Measurements from ENCODE around the gene CAMTA1.
"Not testable (repeated sequence)": the region's sequence is repeated elsewhere in the genome, so short reads cannot be mapped to it uniquely, and the experiment has no call there.

Gene CAMTA1

DNA sequence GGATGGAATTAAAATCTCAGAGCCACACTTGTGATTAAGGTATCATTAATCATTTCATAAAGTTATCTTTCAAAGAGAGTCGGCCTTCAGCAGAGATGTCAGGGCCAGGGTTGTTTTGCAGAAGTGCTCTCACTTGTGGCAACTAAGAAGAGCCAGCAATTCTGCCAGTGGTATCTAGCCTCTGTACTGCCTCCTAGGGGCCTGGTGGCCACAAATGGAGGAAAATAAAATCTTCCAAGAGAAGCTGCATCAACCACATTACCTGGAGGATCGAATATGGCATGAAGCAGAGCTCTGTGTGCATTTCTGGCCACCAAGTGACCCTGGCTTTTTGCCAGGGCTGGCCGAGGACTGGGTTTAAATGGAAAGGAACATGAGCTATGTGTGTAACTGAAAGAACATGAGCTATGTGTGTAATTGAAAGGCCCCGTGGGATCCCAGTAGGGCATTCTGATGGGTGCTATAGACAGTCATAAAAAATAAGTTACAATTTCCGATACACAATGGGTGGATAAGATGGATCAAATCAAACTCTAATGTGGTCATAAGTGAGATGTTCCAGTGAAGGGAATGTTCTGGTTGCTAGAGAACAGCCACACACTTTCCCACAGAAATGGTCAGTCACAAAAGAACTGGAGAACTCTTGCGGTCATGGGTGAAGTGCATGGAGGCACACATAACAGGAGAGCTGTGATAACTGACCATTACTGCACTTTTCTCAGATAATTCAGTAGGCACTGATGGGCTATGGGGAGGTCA is 335.8 kb downstream of the CAMTA1 start:
- DNase-seq = no peak

DNA sequence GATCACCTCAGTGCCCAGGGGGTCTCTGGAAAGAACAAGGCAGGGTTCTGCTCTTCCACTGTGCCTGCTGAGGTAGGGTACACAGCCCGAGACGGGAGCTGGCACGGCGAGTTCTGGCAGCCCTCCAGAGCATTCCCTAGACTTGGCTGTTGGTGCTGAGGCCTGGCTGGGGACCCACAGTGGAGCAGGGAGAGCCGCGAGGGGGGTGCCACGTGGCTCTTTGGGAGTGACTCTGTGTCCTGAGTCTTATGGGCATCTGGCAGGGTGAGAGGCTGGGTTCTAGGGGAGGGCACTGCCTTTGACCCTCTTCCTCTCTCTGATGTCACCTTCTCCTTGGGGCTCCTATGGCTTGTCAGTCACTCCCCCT is 336.4 kb downstream of the CAMTA1 start:
- DNase-seq = no peak

DNA sequence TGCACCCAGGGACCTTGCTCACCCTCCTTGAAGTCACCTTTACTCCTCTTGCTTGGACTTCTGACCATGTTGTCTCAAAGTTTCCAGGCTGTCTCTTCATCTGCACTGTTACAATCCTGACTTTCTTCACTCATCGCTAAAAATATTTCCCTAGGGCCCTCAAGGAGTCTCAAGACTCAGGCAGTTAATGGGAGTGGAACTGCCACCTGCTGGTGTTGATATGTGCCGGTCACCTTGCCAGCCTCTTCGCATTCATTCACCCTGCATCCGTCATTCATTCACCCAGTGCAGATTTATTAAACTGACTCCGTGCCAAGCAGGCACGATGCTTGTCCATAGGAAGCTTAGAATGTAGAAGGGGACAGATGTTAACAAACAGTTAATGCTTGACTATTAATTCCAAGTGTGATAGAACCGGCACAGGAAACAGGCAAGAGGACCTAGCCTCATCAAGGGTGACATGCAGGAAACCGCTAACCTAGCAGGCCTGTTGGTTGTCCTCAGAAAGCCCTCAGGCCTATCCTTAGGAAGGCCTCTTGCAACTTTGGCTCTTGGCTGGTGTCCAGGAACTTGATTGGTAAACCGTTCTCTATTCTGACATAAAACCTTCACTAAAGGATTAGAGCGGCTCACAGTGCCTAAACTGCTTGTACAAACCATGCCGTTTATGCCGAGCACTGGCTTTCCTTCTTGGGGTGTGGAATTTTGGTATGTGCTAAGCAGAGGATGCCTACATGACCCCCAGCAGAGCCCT is 342.2 kb downstream of the CAMTA1 start:
- no peak for DNase-seq

DNA sequence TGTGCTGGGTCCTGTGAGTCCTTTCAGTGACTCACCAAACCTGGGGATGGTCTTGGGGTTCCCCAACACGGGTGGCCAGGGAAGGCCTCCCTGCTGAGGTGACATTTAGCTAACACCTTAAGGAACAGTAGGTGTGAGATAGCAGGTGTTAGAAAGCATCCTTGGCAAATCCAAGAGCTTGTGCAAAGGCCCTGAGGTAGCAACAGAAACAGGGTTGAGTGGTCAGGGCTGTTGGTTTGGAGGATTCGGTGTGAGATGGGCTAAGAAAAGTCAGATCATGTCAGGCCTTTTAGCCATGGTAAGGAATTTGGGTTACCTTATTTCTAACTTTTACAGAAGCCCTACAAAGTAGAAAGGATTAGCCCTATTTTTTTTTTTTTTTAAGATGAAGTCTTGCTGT is 343.0 kb downstream of the CAMTA1 start:
- DNase-seq = no peak

DNA sequence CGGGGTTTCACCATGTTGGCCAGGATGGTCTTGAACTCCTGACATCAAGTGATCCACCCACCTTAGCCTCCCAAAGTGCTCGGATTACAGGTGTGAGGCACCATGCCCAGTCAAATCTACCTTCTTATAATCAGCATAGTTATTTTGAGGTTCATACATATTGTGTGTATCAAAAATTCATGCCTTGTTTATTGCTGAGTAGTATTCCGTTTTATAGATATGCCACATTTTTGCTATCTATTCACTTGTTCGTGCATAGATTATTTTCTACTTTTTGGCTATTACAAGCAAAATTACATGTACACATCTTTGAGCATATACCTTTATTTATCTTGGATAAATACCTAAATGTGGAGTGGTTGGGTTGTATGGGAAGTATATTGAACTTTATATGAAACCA is 344.9 kb downstream of the CAMTA1 start:
- no peak for DNase-seq

DNA sequence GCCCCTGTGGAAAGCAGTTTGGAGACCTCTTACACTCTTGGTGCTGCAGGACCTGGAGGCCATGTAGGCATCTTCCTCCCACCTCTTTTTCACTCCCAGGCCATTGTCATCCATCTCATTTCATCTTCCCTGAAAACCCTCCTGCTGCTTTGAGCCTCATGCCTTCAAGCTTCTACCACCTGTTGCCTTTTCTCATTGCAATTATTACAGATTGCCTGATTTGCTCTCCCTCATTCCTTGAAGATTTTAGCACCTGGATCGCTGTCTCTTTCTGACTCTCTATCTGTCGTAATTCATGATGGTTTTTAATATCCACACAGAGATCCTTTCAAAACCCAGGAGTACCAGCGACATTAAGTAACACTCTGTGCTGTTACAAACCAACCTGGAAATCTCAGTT is 350.2 kb downstream of the CAMTA1 start:
- no peak for DNase-seq

DNA sequence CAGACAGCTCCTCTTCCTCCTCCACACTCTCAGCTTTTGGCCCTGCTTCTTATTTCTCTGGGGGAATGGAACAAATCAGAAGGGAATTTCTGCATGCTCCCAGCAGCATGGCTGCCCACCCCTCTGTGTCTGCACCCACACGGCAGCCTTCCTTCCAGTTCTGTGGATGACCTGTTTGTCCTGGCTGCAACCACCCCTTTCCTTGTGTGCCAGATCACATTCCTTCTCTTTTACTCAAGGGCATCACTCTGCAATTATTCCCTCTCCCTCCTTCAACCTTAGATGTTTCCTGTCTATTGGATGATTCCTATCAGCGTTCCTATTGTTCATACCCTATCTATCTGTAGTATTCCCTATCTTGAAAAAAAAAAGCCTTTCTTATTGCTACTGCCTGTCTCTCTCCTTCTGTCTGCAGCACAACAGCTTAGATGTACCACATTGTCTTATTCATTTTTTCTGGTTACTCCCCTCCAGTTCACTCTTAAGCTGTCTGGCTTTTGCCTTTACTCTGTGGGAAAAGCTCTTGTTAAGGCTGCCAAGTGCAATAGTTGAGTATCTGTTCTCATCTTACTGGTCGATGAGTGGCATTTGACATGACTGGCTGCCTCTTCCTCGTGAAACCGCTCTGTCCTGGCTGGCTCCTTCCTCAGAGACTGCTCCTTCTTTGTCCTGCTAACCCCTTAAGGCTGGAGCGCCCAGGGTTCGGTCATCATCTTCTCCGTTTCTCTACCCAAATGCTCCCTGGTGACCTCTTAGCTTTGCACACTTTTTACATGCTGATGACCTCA is 351.1 kb downstream of the CAMTA1 start:
- DNase-seq = no peak

DNA sequence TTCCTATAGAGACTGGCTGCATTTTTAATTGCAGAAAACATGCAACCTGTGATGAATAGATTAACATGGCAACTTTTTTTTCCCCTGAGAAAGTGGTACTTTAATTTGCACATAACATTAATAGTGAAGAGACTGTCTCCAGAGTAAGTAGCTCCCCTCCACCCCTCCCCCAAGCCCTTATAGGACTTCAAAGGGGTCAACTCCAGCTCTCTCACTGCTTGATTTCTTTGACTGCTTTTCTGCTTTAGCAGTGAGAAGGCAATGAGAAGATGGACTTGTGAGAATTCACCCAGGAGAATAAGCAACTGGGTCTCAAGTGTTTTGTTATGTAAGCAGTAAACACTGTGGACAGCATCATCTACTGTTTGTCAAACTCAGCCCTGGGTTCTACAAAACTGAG is 355.0 kb downstream of the CAMTA1 start:
- no peak for DNase-seq

DNA sequence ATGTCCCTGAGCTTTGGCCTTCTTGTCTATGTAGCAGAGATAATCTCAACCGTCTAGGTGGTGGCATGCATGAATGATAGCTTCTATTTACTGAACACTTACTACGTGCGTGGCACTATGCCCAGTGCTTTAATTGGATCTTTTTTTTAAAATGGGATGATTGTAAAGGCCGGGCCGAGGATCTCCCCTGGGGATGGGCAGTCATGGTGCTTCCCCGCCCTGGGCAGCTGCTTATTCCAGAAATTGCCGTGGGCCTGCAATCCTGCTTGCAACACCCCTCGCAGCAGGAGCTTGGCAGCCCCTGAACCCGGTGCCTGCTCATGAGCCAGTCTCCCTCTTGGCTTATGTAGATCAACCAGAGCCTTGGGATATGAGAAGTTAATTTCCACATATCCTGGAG is 360.7 kb downstream of the CAMTA1 start:
- no peak for DNase-seq

DNA sequence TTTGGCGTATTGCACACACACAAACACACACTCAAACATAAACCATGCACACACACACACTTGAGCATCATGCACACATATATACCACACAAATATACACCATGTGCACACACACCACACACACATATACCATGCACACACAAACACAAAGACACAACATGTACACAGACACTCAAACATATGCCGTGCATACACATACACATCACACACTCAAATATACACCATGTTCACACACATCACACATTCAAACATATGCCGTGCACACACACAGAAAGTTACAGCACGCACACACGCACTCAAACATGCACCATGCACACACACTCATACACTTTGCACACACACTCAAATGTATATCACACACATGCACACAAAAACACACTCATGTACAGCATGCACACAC is 361.5 kb downstream of the CAMTA1 start:
- DNase-seq = no peak

DNA sequence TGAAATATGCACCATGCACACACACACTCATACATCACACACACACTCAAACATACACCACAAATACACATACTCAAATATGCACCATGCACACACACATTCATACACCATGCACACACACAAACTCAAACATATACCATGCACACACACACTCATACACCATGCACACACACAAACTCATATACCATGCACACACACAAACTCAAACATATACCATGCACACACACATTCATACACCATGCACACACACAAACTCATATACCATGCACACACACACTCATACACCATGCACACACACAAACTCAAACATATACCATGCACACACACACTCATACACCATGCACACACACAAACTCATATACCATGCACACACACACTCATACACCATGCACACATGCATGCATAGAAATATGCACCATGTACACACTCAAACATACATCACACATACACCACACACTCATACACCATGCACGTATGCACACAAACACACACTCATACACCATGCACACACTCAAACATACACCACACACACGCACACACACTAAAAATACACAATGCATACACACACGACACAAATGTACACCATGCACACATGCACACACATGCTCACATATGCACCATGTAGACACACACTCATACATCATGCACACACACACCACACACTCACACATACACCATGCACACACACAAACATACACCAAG is 362.5 kb downstream of the CAMTA1 start:
- not testable (repeated sequence) for DNase-seq

DNA sequence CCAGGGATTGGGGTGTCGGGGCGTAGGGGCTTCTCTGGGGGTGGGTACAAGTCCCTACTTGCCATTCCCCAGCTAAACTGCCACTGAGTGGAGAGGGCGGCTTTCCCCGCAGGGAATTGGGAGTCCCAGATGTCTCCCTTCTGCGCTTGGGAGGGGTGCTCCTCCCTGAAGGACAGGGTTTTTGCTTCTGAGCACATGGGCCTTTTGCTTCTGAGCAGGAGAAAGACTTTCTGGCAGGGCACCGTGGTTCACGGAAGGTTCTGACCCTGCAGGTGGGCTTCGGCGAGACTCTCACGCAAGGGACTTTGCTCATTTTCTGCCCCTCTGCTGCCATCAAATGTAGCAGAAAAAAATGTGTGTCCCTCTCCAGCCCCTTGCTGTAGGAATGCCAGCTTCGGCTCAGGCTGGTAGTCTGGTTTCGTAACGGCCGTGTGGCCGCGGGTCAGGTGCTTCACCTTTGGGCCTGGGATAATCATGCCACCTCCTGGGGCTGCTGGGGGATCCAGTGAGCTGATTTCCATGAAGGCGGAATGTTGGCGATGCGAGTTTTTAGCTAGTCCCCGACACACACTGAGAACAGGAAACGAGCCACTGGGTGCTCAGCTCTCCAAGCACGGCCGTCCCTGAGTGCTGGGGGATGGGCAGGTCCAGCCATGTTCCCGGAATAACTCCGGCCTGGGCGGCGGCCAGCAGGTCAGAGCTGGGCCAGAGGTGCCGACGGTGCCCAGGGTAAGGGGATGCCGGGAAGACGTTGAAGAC is 364.0 kb downstream of the CAMTA1 start:
- DNase-seq = no peak

DNA sequence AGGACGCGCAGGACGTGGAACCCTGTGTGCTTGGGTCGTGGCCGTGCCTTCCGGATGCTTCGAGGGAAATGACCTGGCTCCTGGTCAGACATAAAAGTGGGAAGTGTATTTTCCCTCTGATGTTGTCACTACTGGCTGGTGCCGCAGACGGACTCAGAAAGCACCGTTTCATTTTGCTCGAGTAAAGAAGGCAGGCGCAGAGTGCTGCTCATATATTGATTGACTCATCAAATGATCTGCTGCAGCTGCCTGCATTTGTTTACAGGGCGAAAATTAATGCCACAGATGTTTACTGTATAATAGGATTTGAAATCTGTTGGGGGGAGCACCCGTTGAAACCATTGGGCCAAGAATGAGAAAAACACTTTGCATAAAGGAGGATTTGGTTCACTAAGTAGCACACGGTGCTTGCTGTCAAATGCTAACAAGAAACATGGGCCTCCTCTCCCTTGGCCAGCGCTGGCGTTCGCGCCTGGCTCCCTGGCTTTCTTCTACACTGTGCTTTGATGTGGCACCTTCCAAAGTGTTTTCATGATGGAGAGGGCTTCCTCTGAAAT is 365.5 kb downstream of the CAMTA1 start:
- no peak for DNase-seq

DNA sequence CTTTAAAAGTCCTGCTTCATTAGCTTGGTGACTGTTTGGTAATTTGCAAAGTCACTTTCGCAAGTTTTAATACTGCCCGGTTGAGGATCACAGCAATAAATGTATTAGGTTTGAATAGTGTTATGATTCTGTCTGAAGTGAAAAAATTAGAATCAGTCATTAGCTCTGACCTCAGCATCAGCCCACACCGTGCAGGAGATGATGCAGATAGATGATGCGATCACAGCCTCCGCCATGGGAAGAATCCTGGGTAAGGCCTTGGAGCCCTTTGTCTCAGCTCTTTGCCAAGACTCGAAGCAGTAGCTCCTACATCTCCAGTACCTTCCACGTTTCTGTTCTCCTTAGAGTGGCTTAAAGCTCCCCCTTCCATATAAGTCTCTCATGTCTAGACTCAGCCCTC is 366.7 kb downstream of the CAMTA1 start:
- DNase-seq = no peak

DNA sequence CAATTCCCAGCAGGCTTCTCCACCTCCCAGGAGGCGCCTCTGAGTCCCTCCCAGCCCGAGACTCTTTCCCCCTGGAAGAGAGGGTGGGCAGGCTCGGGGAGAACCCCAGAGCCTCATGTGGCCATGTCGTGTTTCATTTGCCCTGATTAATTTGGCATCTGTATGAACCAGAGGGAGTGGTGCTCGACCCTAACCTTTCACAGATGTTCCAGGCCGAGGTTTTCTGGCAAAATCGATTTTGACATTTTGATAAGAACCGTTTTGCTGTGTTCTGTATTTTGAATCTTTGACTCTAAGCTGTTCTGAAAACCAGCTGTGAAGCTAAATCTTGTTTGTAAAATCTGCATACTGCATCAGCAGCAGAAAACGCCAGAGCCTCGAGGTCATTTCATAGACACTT is 367.4 kb downstream of the CAMTA1 start:
- DNase-seq = no peak

DNA sequence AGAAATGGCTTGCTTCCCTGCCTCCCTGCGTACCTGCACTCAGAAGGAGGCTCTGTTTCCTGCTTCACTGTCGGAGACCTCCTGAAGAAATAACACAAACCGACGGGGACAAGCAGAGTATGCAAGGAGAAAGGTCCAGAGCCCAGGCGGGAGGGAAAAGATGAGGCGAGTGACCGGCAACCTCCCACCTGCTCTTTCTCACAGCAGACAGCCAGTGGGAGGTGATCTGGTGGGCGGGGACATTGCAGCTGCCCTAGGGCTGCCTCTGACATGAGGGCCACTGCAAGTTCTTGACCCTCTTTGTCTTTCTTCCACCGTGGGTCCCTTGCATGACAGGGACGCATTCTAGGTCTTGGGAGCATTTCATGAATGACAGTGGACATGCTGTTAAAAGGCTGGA is 368.2 kb downstream of the CAMTA1 start:
- DNase-seq = no peak

DNA sequence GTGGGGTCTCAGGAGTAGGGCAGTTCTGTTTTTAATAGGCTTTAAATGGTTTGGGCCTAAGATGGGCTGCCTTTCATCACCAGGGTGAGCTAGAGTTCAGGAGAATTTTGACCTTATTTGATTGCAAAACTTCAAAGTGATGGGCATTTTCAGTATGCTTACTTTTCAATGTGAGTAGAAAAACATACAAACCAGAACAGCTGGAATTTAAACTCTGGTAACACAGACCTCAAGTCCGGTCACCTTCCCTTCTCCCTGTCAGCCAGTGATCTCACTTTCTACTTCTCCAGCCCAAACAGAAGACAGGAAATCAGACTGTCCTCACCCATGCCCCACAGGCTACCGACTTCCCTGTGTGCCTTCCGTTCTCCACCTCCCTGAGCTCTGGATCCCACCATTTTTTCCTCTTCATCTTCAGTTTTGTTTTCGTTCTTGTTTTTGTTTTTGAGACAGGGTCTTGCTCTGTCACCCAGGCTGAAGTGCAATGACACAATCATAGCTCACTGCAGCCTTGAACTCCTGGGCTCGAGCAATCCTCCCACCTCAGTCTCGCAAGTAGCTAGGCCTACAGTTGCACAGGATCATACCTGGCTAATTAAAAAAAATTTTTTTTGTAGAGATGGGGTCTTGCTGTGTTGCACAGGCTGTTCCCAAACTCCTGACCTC is 374.0 kb downstream of the CAMTA1 start:
- DNase-seq = no peak

DNA sequence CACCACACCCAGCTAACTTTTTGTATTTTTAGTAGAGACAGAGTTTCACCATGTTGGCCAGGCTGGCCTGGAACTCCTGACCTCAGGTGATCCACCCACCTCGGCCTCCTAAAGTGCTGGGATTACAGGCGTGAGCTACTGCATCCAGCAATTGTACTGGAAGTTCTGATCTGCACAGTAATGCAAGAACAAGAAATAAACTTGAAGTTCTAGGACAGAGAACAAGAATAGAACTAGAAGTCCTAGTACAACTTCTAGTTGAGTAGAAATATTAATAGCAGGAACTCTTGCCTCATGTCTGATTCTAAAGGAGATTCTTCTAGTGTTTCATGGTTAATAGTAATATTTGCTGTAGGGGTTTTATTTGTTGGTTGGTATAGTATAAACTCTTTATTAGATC is 383.3 kb downstream of the CAMTA1 start:
- not testable (repeated sequence) for DNase-seq

DNA sequence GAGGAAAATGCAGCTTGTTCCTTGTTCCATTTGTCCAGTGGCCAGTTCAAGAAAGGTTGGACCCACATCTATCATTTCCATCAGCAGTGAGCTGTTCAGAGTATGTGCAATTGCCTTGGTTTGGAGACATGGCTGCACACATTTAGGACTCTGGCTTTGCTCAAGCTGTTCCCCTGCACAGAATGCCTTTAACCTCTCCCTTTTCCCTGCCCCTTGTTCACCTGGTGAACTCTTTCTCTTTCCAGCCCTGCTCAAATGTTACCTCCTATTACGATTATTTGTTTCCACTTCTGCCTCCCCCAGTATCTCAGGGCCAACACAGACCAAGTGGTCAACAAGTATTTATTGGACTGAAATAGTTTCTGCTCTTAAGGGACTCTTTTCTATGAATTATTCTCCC is 385.9 kb downstream of the CAMTA1 start:
- DNase-seq = no peak

DNA sequence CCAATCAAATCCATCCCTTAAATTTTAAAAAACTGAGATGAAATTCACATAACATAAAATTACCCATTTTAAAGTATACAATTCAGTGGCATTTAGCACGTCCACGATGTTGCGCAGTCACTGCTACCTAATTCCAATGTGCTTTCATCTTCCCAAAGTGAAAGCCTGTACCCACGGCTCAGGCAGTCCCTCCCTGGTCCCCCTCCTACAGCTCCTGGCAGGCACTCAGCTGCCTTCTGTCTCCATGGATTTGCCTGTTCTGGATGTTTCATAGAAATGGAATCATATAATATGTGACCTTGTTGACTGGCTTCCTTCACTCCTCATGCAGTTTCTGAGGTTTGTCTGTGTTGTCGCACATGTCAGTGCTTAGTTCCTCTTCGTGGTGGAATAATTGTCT is 386.3 kb downstream of the CAMTA1 start:
- no peak for DNase-seq

DNA sequence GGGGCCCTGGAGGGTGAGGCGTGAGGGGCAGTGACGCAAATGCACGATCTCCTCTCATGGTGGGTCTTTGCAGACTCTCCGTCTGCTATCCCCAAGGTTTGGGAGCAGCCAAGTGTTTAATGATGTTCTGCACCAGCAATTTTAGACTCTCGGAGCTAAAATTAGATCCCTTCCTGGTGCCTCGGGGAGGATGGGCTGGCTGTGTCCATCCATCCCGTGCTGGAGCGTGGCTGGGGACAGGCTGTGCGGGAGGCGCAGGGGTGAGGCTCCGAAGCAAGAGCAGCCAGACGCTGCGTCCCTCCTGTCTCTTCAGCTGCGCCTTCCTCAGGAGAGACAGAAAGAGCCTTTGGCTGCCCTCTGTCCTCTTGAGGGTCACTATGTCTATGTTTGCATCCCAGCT is 387.6 kb downstream of the CAMTA1 start:
- DNase-seq = no peak

DNA sequence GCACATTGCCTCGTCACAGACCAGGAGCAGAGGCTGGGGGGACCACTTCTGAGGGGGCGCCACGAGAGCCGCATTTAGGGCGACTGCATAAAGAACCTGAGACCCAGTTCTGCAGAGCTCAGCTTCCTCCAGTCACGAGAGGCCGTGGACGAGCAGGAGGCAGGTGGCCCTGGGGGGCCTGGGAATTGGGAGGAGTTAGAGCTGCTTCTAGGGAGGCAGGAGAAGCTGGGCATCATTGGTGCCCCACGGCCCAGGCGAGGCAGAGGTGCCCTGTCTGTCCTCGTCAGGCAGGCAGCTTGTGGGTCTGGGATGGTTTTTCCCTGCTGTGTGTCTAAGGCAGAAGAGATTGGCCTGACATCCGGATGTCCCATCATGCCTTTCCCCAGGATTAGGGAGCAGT is 389.3 kb downstream of the CAMTA1 start:
- DNase-seq = no peak
